HG03108 (cell line): ENCODE measurements around the gene CAMK1D.

Experiments used
- ATAC-seq: cut with Tn5 transposase; IDR thresholded peaks from one replicate; pipeline ENCODE4 v1.9.1; 2021; ENCODE audit warnings: moderate library complexity; ENCODE audit not compliant: unreplicated experiment

CAMK1D gene

GRCh38 chr10:12872577-12872976 lies 523.2 kb downstream of the CAMK1D start:
- ATAC-seq = no peak

DNA sequence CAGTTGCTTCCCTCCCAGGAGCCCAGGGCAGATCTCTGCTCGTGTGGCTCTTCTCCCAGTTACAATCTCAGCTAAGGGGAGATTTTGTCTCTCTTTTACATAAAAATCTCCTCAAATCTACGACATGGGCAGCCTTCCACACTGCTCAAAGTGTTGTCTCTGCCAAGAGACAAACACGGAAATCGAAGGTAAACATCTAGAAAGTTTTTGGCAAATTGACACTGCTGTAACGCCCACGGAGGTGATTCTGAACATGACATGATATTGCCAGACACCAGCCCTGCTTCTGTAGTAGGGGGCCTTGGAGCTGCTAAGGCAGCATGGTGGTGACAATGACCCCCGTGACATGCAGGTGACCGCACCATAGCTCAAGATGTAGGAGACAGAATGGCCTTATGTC lies 523.8 kb downstream of the CAMK1D start:
- no peak for ATAC-seq

GRCh38 chr10:12874501-12874900 lies 525.2 kb downstream of the CAMK1D start:
- no peak for ATAC-seq

DNA sequence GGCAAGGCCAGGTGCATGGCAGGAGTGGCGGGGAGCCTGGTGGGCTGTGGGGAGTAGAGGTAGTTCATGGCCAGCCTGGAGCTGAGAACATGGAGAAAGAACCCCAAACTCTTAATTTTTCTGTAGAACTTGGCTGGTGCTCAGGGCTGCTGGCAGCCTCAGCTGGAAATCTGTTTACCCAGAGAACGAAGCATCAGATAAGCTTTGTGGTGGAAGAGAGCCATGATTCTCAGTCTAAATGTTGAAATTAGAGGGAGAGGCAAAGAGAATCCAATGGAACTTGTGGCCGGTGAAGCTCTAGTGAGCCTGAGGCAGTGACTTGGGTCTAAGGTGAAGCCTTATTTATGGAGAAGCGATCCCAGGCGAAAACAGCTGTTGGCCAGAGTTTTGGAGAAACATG lies 525.8 kb downstream of the CAMK1D start:
- no peak for ATAC-seq

DNA sequence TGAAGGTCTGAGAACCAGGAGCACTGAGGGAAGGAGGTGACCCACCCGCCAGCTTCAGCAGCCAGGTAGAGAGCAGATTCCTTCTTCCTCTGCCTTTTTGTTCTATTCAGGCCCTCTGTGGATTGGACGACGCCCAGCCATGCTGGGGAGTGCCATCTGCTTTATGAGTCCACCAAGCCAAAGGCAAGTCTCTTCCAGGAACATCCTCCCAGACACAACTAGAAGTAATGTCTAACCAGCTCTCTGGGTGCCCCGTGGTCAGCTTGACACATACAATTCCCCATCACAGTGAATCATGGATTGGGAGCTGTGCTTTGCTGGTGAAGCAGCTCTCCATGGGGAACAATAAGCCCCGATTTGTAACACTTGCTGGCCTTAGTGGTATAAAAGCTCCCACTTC lies 526.9 kb downstream of the CAMK1D start:
- ATAC-seq = no peak

DNA sequence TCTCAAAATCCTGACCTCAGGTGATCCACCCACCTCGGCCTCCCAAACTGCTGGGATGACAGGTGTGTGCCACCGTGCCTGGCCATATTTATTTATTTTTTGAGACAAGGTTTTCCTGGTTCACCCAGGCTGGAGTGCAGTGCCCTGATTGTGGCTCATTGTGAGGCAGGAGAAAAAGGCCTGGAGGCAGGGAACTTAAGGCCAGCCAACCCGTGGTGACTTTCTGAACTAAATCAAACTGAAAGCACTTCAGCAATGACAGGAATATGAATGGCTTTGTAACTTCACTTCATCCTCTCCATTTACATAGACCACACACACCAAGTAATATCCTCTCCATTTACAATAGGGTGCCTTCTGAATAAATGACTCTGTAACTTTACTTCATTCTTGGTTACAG lies 527.8 kb downstream of the CAMK1D start:
- ATAC-seq = no peak

DNA sequence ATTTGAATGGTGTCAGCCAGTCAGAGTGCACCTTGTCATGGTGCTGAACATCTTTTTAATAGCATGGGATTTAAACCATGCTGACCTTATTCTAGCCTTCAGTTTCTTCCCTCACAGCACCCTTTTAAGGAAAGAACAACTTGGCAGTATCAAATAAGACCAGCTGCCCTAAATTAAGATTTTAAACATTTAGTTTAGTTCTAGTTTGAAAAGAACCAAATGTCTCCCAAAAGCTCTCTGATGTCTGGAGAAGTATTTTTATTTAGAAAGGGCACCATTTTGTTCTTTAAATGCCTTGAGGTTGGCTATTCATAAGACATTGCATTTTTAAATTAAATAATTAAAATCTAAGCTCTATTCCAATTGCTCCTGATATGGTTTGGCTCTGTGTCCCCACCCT lies 531.1 kb downstream of the CAMK1D start:
- no peak for ATAC-seq

GRCh38 chr10:12884851-12885250 lies 535.5 kb downstream of the CAMK1D start:
- ATAC-seq = no peak
